Measurements from ENCODE around the gene ASPHD2. TPM values are rescaled to one million over a fixed set of nuclear protein-coding genes. Genes with fewer than 3 reads are reported as not detected.

The ASPHD2 gene
- total and polyA plus RNA-seq, 2 of the 13 experiments (the other 11 are each of a cell fraction or from before 2014, with no cell fraction given) = 0.04 TPM

- TF ChIP-seq RFX5 (IDR thresholded peaks at IDR 0.05; ENCODE audit: low read depth, low read length) = no peak
- TF ChIP-seq ZFP1 (CRISPR knock-in tag; IDR thresholded peaks at IDR 0.05) = no peak
- TF ChIP-seq PRPF4 (IDR thresholded peaks at IDR 0.05; ENCODE audit: low read depth, low read length, poor library complexity, severe bottlenecking) = no peak
- no peak for TF ChIP-seq ZNF180 (CRISPR knock-in tag; IDR thresholded peaks at IDR 0.05; ENCODE audit: borderline replicate concordance, low read depth)
- no peak for TF ChIP-seq ZNF619 (CRISPR knock-in tag; IDR thresholded peaks at IDR 0.05)
- TF ChIP-seq PITX1 (CRISPR knock-in tag; IDR thresholded peaks at IDR 0.05) = 0 out of 2 replicates have a peak, but pooled peaks have one; percentile 12
- TF ChIP-seq BCL6 (CRISPR knock-in tag; IDR thresholded peaks at IDR 0.05) = 0 out of 2 replicates have a peak, but pooled peaks have one; percentile 6
- peak; percentile 63; the same call in 1 of the 2 replicates for TF ChIP-seq ZFP36L1 (CRISPR knock-in tag; IDR thresholded peaks at IDR 0.05)
- TF ChIP-seq KLF16 (CRISPR knock-in tag; IDR thresholded peaks at IDR 0.05) = no peak
- TF ChIP-seq HMG20B (CRISPR knock-in tag; conservative IDR thresholded peaks at IDR 0.05) = no peak
Observed at GRCh38 chr22:26489447-26490036, 60.5 kb downstream of the ASPHD2 start (continued).

GRCh38 chr22:26492220-26492619 is 63.2 kb downstream of the ASPHD2 start:
- Histone ChIP-seq H3K79me2 (ENCODE audit: insufficient read depth, low read length) (no peaks in the 10 kb centered on the region), H3K4me2 (ENCODE audit: low read depth, low read length) (no peak overlapping the region), H4K20me1 (ENCODE audit: insufficient read depth, low read length) (no peaks in the 10 kb centered on the region), H3K9ac (ENCODE audit: insufficient read depth, low read depth, low read length) (no peak overlapping the region), H2AFZ (ENCODE audit: low read length) (no peak overlapping the region), H3K4me1 (ENCODE audit: insufficient read depth, low read length) (peaks cover 25% of the 10 kb centered on the region), H3K9me3 (ENCODE audit: low read length) (no peaks in the 10 kb centered on the region), H3K36me3 (replicated peaks in 1 of 2; ENCODE audit: control insufficient read depth in 1 of 2, insufficient read depth in 2 of 2, low read length in 2 of 2) (peaks cover 29 to 82% of the 10 kb centered on the region in 2 experiments), H3K27me3 (ENCODE audit: control insufficient read depth in 1 of 2, insufficient read depth in 2 of 2, low read length in 2 of 2) (no peaks in the 10 kb centered on the region), H3K4me3 (replicated peaks in 1 of 3; ENCODE audit: insufficient read depth in 1 of 3, low read depth in 2 of 3, low read length in 3 of 3) (no peak overlapping the region), H3K27ac (ENCODE audit: extremely low read length, insufficient read depth, low read length) (no peak overlapping the region)
- in situ Hi-C loops (cut with HindIII; ENCODE audit: extremely low pct_ligation_motif_present, low pct_unique_long_range_greater_than_20kb) = no loop called here
- POLR2A ChIA-PET = interaction anchor here (1.1 kb wide), 1 partner anchor 9 kb away, joined by 4 read pairs; the partner anchor contains the start of genes HPS4 and SRRD
- no TSS peak for BruUV-seq (replicated peaks)
- FAIRE-seq (no peak), DNase-seq (ENCODE audit: low spot score) (no peak), ATAC-seq (no peak)
- WGBS (ENCODE audit: low lambda C conversion rate) = 96% methylated on average over 9 of the region's 9 CpGs
- intact Hi-C loops (cut with micrococcal nuclease; ENCODE audit: unreplicated experiment) = no loop called here
- TF ChIP-seq ZNF556 (CRISPR knock-in tag; IDR thresholded peaks at IDR 0.05; ENCODE audit: borderline replicate concordance) = no peak
- TF ChIP-seq RBM22 (optimal IDR thresholded peaks at IDR 0.05; ENCODE audit: low read length) = peak; percentile 23
- 0 out of 4 replicates have a peak, but pooled peaks of 1 of the 2 experiments have one; percentile 35 for TF ChIP-seq POLR2A (IDR thresholded peaks at IDR 0.05; ENCODE audit: insufficient read depth in 1 of 2, low read depth in 2 of 2, low read length in 2 of 2)
- CTCF ChIA-PET (ENCODE audit: low intra/inter-chr PET ratio, low total read pairs) = no interaction called here

All from HepG2 (cell line).